Thoracic aorta endothelial cell (primary cell): Measurements from ENCODE around the gene TSHZ1. TPM values are rescaled to one million over a fixed set of nuclear protein-coding genes. Genes with fewer than 3 reads are reported as not detected.

ENCODE experiments used
- total RNA-seq: library from RNA; depleted of rRNA; stranded (reverse); fragments of >200 nt; gene quantifications from 2 replicates; pipeline ENCODE4 v1.2.3, GENCODE V29; 2012

Gene TSHZ1
- total RNA-seq = 7.7 and 10.9 TPM in 2 replicates

DNA sequence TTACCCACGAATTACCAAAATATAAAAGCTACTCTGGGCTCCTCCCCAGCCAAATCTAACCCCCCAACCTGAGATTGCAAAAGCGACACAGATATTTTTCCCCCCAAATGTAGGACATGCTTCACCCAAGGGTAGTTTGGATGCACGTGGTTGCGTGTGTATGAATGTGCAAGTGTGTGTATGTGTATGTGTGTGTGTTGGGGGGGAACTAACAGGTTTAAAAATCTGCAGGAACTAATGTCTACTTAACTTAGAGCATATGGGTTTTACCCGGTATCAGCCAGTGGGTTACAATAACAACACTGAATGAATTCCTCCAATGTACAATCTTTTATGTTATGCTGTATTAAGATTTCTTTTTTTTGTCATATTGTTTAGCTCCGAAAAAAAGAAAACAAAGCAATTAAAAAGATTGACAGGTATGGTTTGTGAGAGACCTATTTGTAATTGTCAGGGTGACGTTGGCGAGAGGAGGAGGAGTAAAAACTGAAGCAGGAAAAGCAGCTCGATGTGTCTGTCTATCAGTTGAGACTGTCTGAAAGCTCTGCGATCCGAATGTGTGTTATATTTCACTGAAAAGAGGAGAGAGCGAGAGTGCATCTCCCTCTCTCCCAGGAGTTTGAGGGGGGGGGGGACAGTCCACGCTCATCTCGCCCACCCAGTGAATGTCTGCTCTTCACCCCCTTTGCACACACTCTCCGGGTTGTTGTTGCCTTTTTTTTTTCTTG, at the start of gene TSHZ1:
Gene TSHZ1, plus strand, starts transcription at position 524 of the 728 bp plus-strand sequence. CDS start 1,080 bp downstream, outside the sequence.

DNA sequence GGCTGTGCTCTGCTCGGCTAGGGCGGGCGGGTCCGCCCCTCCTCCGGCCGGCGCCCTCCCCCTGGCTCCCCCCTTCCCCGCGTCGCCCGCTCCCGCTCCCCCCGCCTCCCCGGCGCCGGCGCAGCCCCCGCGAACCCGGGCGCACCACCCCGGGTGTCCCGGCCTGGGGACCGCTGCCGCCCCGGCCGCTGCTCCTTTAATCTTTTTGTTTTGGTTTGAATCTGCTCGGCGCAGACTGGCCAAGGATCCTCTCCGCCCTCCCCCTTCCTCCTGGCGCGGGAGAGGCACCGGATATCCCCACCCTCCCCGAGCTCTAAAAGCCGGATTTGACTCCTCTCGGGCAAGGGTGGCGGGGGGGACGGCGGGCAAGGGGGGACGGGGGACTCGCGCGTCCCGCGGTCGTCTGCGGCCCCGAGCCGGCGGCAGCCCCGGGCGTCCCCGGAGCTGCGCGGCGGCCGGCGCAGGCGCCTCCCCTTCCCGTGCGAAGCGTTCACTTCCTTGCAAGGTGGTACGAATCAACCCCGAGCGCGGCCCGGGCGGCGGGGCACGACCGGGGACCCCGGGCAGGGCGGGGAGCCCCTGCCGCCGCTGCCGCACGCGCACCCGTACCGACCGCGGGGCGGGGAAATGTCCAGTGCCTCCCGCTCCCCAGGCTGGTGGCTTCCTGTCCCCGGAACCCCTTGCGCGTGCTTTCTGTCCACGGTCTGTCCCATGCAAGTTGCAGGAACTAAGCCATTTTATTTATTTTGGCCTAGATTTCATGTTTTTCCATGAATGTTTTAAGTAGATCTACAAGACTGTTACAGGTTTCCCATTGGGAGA, 1.3 kb upstream of the TSHZ1 start, which contains the start of gene PTGR3:
Gene PTGR3, minus strand, starts transcription at position 11 of the 822 bp plus-strand sequence. CDS start 81 bp downstream, outside the sequence.

Other genes with a start within 250 kb of the TSHZ1 start
- 17.7 and 19.9 TPM in 2 replicates for gene PTGR3, start 1.7 kb upstream of the TSHZ1 start, total RNA-seq
- gene SMIM21, start 216.9 kb downstream of the TSHZ1 start, total RNA-seq = not detected in 2 replicates